ENCODE data around the gene PHLDB1.

The PHLDB1 gene

GRCh38 chr11:118689852-118690552 lies 82.6 kb downstream of the PHLDB1 start:
- DNase-seq (ENCODE audit: low read depth): peak; percentile 94
- H3K4me3 ChIP-seq (ENCODE audit: low read depth, low read length): peak overlapping the region; percentile 44
- TF ChIP-seq CTCF (IDR thresholded peaks at IDR 0.05; ENCODE audit: control insufficient read depth, extremely low read depth, insufficient read depth): peak; percentile 100

- no peak for TF ChIP-seq CTCF (IDR thresholded peaks at IDR 0.05; ENCODE audit: control insufficient read depth, extremely low read depth, insufficient read depth)
- no peak for DNase-seq (ENCODE audit: low read depth)
- no peak overlapping the region for H3K4me3 ChIP-seq (ENCODE audit: low read depth, low read length)
Measured at GRCh38 chr11:118690553-118691304, 83.3 kb downstream of the PHLDB1 start.

- DNase-seq (ENCODE audit: low read depth): no peak
- no peak overlapping the region for H3K4me3 ChIP-seq (ENCODE audit: low read depth, low read length)
- no peak for TF ChIP-seq CTCF (IDR thresholded peaks at IDR 0.05; ENCODE audit: control insufficient read depth, extremely low read depth, insufficient read depth)
Measured at GRCh38 chr11:118691926-118692830, 84.8 kb downstream of the PHLDB1 start.

GRCh38 chr11:118694185-118694584 lies 86.8 kb downstream of the PHLDB1 start:
- no peak for TF ChIP-seq CTCF (IDR thresholded peaks at IDR 0.05; ENCODE audit: control insufficient read depth, extremely low read depth, insufficient read depth)
- no peak for DNase-seq (ENCODE audit: low read depth)
- no peak overlapping the region for H3K4me3 ChIP-seq (ENCODE audit: low read depth, low read length)

GRCh38 chr11:118694771-118695170 lies 87.4 kb downstream of the PHLDB1 start:
- no peak overlapping the region for H3K4me3 ChIP-seq (ENCODE audit: low read depth, low read length)
- TF ChIP-seq CTCF (IDR thresholded peaks at IDR 0.05; ENCODE audit: control insufficient read depth, extremely low read depth, insufficient read depth): no peak
- no peak for DNase-seq (ENCODE audit: low read depth)

GRCh38 chr11:118696673-118697226 lies 89.3 kb downstream of the PHLDB1 start:
- DNase-seq (ENCODE audit: low read depth): no peak
- H3K4me3 ChIP-seq (ENCODE audit: low read depth, low read length): no peak overlapping the region
- TF ChIP-seq CTCF (IDR thresholded peaks at IDR 0.05; ENCODE audit: control insufficient read depth, extremely low read depth, insufficient read depth): no peak

All from LNCaP clone FGC (cell line).